H1 (cell line): ENCODE data around the gene GRB14. TPM values are rescaled to one million over a fixed set of nuclear protein-coding genes. Genes with fewer than 3 reads are reported as not detected.

ENCODE experiments used
- CEBPB ChIP-seq: IDR thresholded peaks from 2 replicates; pipeline ENCODE4 v1.6.1; 2012; ENCODE audit warnings: low read depth, low read length
- MAFK ChIP-seq: IDR thresholded peaks from 2 replicates; pipeline ENCODE4 v1.6.1; 2012; ENCODE audit warnings: low read depth, mild to moderate bottlenecking, improper control_type of control experiment, low read length
- PHF8 ChIP-seq: fragments of 200-600 bp; sonication (generic); conservative IDR thresholded peaks from 2 replicates; pipeline ENCODE4 v1.7.1; 2012; ENCODE audit warnings: low read depth, mild to moderate bottlenecking, inconsistent platforms, low read length, moderate library complexity
- POU5F1 ChIP-seq: IDR thresholded peaks from 2 replicates; pipeline ENCODE4 v1.6.1; 2011; ENCODE audit warnings: low read depth, mild to moderate bottlenecking, low read length, moderate library complexity
- polyA plus RNA-seq, 7 experiments: library from polyadenylated mRNA; depleted of rRNA in 3 of 7; stranded (reverse) in 5 of 7; unstranded in 2 of 7; fragments of >200 nt in 5 of 7; fragments of 200-250 nt in 2 of 7; gene quantifications; 1 replicate in 5 of 7; 2 replicates in 1 of 7; 4 replicates in 1 of 7; pipeline versions ENCODE4 v1.2.1 to v1.2.3, GENCODE V29; 2011 to 2013; ENCODE audit warnings: missing spikeins in 2 of 7, mixed read lengths in 2 of 7
- total RNA-seq: library from RNA; stranded (reverse); fragmentation: NEBNext Ultra II Directional; extraction: Animal tissue kit (Norgen Biotek cat#: 25700); gene quantifications from 2 replicates; pipeline ENCODE4 v1.2.1, GENCODE V29; 2021

Gene GRB14
- total and polyA plus RNA-seq, 2 of the 8 experiments (the other 6 are each of a cell fraction or from before 2014, with no cell fraction given): 2.5 to 11.6 TPM

GRCh38 chr2:164478205-164478604 lies 143.1 kb downstream of the GRB14 start (continued):
- no peak for TF ChIP-seq POU5F1
- no peak for TF ChIP-seq CEBPB
- no peak for TF ChIP-seq PHF8
- no peak for TF ChIP-seq MAFK
